SH-SY5Y (cell line): ENCODE results near the gene EPB41L3.

Experiments used
- GATA2 ChIP-seq: IDR thresholded peaks from 2 replicates; pipeline ENCODE4 v1.6.1; 2011; ENCODE audit warnings: mild to moderate bottlenecking, low read depth, low read length
- GATA3 ChIP-seq: IDR thresholded peaks from 2 replicates; pipeline ENCODE4 v1.6.1; 2011; ENCODE audit warnings: low read depth, mild to moderate bottlenecking, low read length, moderate library complexity

DNA sequence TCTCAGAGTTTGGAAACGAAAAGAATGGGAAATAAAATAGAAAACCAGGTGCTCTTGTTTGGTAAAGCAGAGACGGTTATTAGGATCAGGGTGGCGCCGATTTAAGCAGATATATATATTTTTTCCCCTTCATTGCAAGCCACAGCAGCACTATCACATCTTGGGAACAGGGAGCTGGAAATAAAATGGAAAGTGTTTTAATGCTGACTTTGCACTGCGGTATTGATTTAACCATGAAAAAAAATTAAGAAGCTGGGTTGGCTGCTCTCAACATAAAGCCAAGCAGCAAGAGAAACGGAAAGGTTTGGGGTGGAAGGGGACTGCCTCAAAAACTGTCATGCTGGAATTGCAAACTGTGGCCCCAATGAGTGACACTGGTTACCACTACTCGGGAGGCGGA, 145.5 kb downstream of the EPB41L3 start:
- TF ChIP-seq GATA3 (no peak), GATA2 (no peak)
